DLD1 (cell line): ENCODE data around the gene MAP3K6.

Source experiments
- in situ Hi-C: cut with HindIII; loops from 2 replicates; pipeline ENCODE4 v1.10.0; 2017; ENCODE audit warnings: low sequenced_read_pairs

Gene MAP3K6

GRCh38 chr1:27339213-27339612 lies 27.5 kb downstream of the MAP3K6 start:
- in situ Hi-C loops = no loop called here

GRCh38 chr1:27338751-27339150 lies 28.0 kb downstream of the MAP3K6 start:
- in situ Hi-C loops = no loop called here

GRCh38 chr1:27336756-27337155 lies 30.0 kb downstream of the MAP3K6 start:
- in situ Hi-C loops = no loop called here

- in situ Hi-C loops = no loop called here
These were observed 31.0 kb downstream of the MAP3K6 start for GRCh38 chr1:27335506-27336422.

GRCh38 chr1:27333717-27334279 lies 33.0 kb downstream of the MAP3K6 start:
- in situ Hi-C loops = no loop called here

- in situ Hi-C loops = no loop called here
These were observed 34.1 kb downstream of the MAP3K6 start for GRCh38 chr1:27332536-27333281.

GRCh38 chr1:27331922-27332321 lies 34.8 kb downstream of the MAP3K6 start:
- in situ Hi-C loops = no loop called here

GRCh38 chr1:27331426-27331825 lies 35.3 kb downstream of the MAP3K6 start:
- in situ Hi-C loops = no loop called here

GRCh38 chr1:27330786-27331185 lies 36.0 kb downstream of the MAP3K6 start:
- in situ Hi-C loops = no loop called here

GRCh38 chr1:27327964-27328363 lies 38.8 kb downstream of the MAP3K6 start:
- in situ Hi-C loops = no loop called here

- in situ Hi-C loops = no loop called here
These were observed 41.5 kb downstream of the MAP3K6 start for GRCh38 chr1:27325286-27325685.

- in situ Hi-C loops = no loop called here
These were observed 44.1 kb downstream of the MAP3K6 start for GRCh38 chr1:27322569-27323240.

- in situ Hi-C loops = no loop called here
These were observed 44.8 kb downstream of the MAP3K6 start, which contains the start of gene TMEM222 for GRCh38 chr1:27321813-27322568. TSS of gene TMEM222 (plus strand) at chr1:27322163. CDS start at chr1:27322198, 35 bp downstream.

- in situ Hi-C loops = no loop called here
These were observed 48.2 kb downstream of the MAP3K6 start for GRCh38 chr1:27318596-27318995.

- in situ Hi-C loops = no loop called here
These were observed 48.6 kb downstream of the MAP3K6 start for GRCh38 chr1:27318136-27318535.

GRCh38 chr1:27316860-27317259 lies 49.9 kb downstream of the MAP3K6 start:
- in situ Hi-C loops = no loop called here

GRCh38 chr1:27314737-27315136 lies 52.0 kb downstream of the MAP3K6 start:
- in situ Hi-C loops = no loop called here

GRCh38 chr1:27314169-27314568 lies 52.6 kb downstream of the MAP3K6 start:
- in situ Hi-C loops = no loop called here

- in situ Hi-C loops = no loop called here
These were observed 58.7 kb downstream of the MAP3K6 start for GRCh38 chr1:27307874-27308598.
